NT2/D1 (cell line): ENCODE data around the gene RXFP2.

Experiments used
- SUZ12 ChIP-seq: IDR thresholded peaks from 2 replicates; pipeline ENCODE4 v1.6.1; 2011; ENCODE audit not compliant: insufficient read length, insufficient read depth; ENCODE audit errors: extremely low read depth
- YY1 ChIP-seq: IDR thresholded peaks from 2 replicates; pipeline ENCODE4 v1.6.1; 2011; ENCODE audit not compliant: insufficient read length, insufficient read depth
- ZNF274 ChIP-seq: IDR thresholded peaks from 2 replicates; pipeline ENCODE4 v1.6.1; 2011; ENCODE audit warnings: mild to moderate bottlenecking, low read depth, low read length

- TF ChIP-seq ZNF274 (no peak), YY1 (no peak), SUZ12 (no peak)
Observed at GRCh38 chr13:31772231-31772630, 32.9 kb downstream of the RXFP2 start.
